ENCODE results near the gene PRSS23.
"Not testable (repeated sequence)": the region's sequence is repeated elsewhere in the genome, so short reads cannot be mapped to it uniquely, and the experiment has no call there.

Gene PRSS23

GRCh38 chr11:86812981-86813380, 12.6 kb downstream of the PRSS23 start:
- DNase-seq (ENCODE audit: low spot score), result no peak

GRCh38 chr11:86814775-86815174, 14.4 kb downstream of the PRSS23 start:
- no peak for DNase-seq (ENCODE audit: low spot score)

GRCh38 chr11:86815726-86816125, 15.4 kb downstream of the PRSS23 start:
- no peak for DNase-seq (ENCODE audit: low spot score)

GRCh38 chr11:86816251-86816726, 15.9 kb downstream of the PRSS23 start:
- DNase-seq (ENCODE audit: low spot score), result no peak

GRCh38 chr11:86818462-86819192, 18.3 kb downstream of the PRSS23 start:
- peak; percentile 70 for DNase-seq (ENCODE audit: low spot score)

GRCh38 chr11:86824139-86824538, 23.8 kb downstream of the PRSS23 start:
- not testable (repeated sequence) for DNase-seq (ENCODE audit: low spot score)

- not testable (repeated sequence) for DNase-seq (ENCODE audit: low spot score)
Observed at GRCh38 chr11:86834376-86834775, 34.0 kb downstream of the PRSS23 start.

- DNase-seq (ENCODE audit: low spot score), result not testable (repeated sequence)
Observed at GRCh38 chr11:86844762-86845508, 44.6 kb downstream of the PRSS23 start.

GRCh38 chr11:86848132-86848531, 47.8 kb downstream of the PRSS23 start:
- DNase-seq (ENCODE audit: low spot score), result no peak

- DNase-seq (ENCODE audit: low spot score), result no peak
Observed at GRCh38 chr11:86849679-86850078, 49.3 kb downstream of the PRSS23 start.

All from SK-N-DZ (cell line).